Muscle of leg (tissue), 11 donors: Measurements from ENCODE around the gene CLRN1. TPM values are rescaled to one million over a fixed set of nuclear protein-coding genes. Genes with fewer than 3 reads are reported as not detected.

Experiments used
- DNase-seq: peaks from one replicate; pipeline ENCODE4 v3.0.0; 2013
- H3K27ac ChIP-seq: one replicate; pipeline ENCODE4 v1.5.1; 2013; ENCODE audit warnings: mild to moderate bottlenecking, low read length, control low read depth
- H3K27me3 ChIP-seq: one replicate; pipeline ENCODE4 v1.6.1; 2013; ENCODE audit warnings: low read length; ENCODE audit not compliant: control insufficient read depth, insufficient read depth
- H3K36me3 ChIP-seq: one replicate; pipeline ENCODE4 v1.6.1; 2013; ENCODE audit warnings: low read length; ENCODE audit not compliant: control insufficient read depth, insufficient read depth
- H3K4me1 ChIP-seq: one replicate; pipeline ENCODE4 v1.6.1; 2013; ENCODE audit warnings: low read length; ENCODE audit not compliant: control insufficient read depth, insufficient read depth
- H3K4me3 ChIP-seq: one replicate; pipeline ENCODE4 v1.5.1; 2013; ENCODE audit warnings: low read length, control low read depth
- H3K9me3 ChIP-seq: replicated peaks from 2 replicates; pipeline ENCODE4 v1.6.1; 2013; ENCODE audit warnings: low read depth, low read length; ENCODE audit not compliant: control insufficient read depth
- WGBS: methylation state at CpG from one replicate; pipeline ENCODE4 v1.1.5; 2013; ENCODE audit warnings: missing lambda C conversion rate; ENCODE audit not compliant: insufficient coverage; 5-methylcytosine and 5-hydroxymethylcytosine counted together
- polyA plus RNA-seq, 8 donors: library from polyadenylated mRNA; unstranded; fragments of 120-200 nt; gene quantifications; one replicate each; pipeline versions ENCODE4 v1.2.1 to v1.2.3, GENCODE V29; 2013; ENCODE audit warnings: inconsistent platforms in 1 of 8, low replicate concordance in 1 of 8; ENCODE audit not compliant: insufficient read length in 8 of 8, insufficient read depth in 1 of 8
- total RNA-seq: library from RNA; stranded (reverse); fragments of 120-200 nt; gene quantifications from one replicate; pipeline ENCODE4 v1.2.4, GENCODE V29; 2013

The CLRN1 gene
- total and polyA plus RNA-seq, 9 donors, result 0.18 to 0.98 (median 0.41) TPM

- Histone ChIP-seq H3K27me3 (peaks cover 2% of the 10 kb centered on the region), H3K4me3 (no peak overlapping the region), H3K27ac (no peak overlapping the region), H3K4me1 (no peaks in the 10 kb centered on the region), H3K9me3 (no peaks in the 10 kb centered on the region), H3K36me3 (no peaks in the 10 kb centered on the region)
- WGBS, result no CpG with 5 or more reads among the region's 2 CpGs
- no peak for DNase-seq
Measured at GRCh38 chr3:150878996-150879575, 93.4 kb downstream of the CLRN1 start.

DNA sequence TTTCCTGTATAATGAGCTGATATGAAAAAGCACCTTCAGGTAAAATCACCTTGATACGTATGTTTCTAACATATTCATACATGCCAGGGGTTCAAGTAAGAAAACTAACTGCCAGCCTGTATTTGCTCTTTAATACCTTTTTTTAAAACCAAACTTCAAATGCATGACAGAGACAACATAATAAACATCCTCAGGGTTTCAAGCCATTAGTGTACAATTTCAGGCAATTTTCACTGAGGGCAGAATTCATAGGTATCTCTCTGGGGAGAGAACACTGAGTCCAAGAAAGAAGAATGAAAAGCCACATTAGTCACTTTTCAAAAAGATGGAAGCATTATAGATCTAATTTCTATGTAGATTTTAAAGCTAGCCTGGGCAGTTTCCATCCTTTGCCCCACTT lies 94.2 kb downstream of the CLRN1 start:
- Histone ChIP-seq H3K9me3 (no peaks in the 10 kb centered on the region), H3K4me1 (no peaks in the 10 kb centered on the region), H3K4me3 (no peak overlapping the region), H3K36me3 (no peaks in the 10 kb centered on the region), H3K27me3 (no peaks in the 10 kb centered on the region), H3K27ac (no peak overlapping the region)
- WGBS, result no CpG with 5 or more reads among the region's 1 CpG
- no peak for DNase-seq

DNA sequence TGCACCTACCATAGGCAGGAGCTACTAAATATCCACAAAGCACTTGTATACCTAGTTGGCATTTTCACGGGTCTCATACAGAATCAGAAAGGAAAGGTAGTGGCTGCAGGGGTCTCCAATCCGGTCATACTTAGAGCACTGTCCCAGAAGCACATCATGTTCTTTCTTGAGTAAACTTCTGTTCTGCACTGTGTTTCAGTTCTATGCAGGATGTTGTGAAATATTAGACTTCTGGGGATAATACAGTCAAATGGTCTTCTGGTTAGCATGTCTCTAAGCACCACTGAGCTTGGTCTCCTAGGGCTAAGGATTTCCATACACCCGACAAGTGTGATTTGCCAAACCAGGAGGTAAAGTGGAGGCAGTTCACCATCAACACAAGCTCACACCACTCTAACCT lies 95.2 kb downstream of the CLRN1 start:
- H3K9me3 ChIP-seq, result no peaks in the 10 kb centered on the region
- H3K4me1 ChIP-seq, result no peaks in the 10 kb centered on the region
- no peak overlapping the region for H3K4me3 ChIP-seq
- DNase-seq, result no peak
- no peaks in the 10 kb centered on the region for H3K27me3 ChIP-seq
- H3K36me3 ChIP-seq, result no peaks in the 10 kb centered on the region
- H3K27ac ChIP-seq, result no peak overlapping the region
- WGBS, result no CpG with 5 or more reads among the region's 3 CpGs

- Histone ChIP-seq H3K9me3 (no peaks in the 10 kb centered on the region), H3K4me3 (no peak overlapping the region), H3K27me3 (no peaks in the 10 kb centered on the region), H3K27ac (no peak overlapping the region), H3K36me3 (no peaks in the 10 kb centered on the region), H3K4me1 (no peaks in the 10 kb centered on the region)
- WGBS, result 68% methylated on average over 3 of the region's 6 CpGs
- no peak for DNase-seq
Measured at GRCh38 chr3:150876611-150877265, 95.8 kb downstream of the CLRN1 start.

Other genes with a start within 250 kb of the CLRN1 start
- 15.9 TPM for gene SIAH2, start 209.6 kb downstream of the CLRN1 start, total RNA-seq
- 10 to 100 TPM; 19.1 to 22.1 (median 20.2) TPM for gene SIAH2, start 209.6 kb downstream of the CLRN1 start, polyA plus RNA-seq
- 3.4 TPM for gene MINDY4B, start 67.3 kb downstream of the CLRN1 start, total RNA-seq
- gene MINDY4B, start 67.3 kb downstream of the CLRN1 start, polyA plus RNA-seq, result 1 to 10 TPM in 6 of 8 donors, under 1 TPM in 2; 0.47 to 4.8 (median 1.4) TPM
- gene MED12L, start 112.9 kb upstream of the CLRN1 start, total RNA-seq, result 11.7 TPM
- gene MED12L, start 112.9 kb upstream of the CLRN1 start, polyA plus RNA-seq, result 1 to 10 TPM; 2.6 to 9.2 (median 6.7) TPM
- 0.04 TPM for gene GPR171, start 230.5 kb upstream of the CLRN1 start, total RNA-seq
- gene GPR171, start 230.5 kb upstream of the CLRN1 start, polyA plus RNA-seq, result 1 to 10 TPM in 1 of 8 donors, under 1 TPM in 3, not detected in 4; 0.10 to 1.3 (median 0.14) TPM